ENCODE data around the gene PROB1. TPM values are rescaled to one million over a fixed set of nuclear protein-coding genes. Genes with fewer than 3 reads are reported as not detected.
"Not testable (repeated sequence)": the region's sequence is repeated elsewhere in the genome, so short reads cannot be mapped to it uniquely, and the experiment has no call there.

The PROB1 gene, protein sequence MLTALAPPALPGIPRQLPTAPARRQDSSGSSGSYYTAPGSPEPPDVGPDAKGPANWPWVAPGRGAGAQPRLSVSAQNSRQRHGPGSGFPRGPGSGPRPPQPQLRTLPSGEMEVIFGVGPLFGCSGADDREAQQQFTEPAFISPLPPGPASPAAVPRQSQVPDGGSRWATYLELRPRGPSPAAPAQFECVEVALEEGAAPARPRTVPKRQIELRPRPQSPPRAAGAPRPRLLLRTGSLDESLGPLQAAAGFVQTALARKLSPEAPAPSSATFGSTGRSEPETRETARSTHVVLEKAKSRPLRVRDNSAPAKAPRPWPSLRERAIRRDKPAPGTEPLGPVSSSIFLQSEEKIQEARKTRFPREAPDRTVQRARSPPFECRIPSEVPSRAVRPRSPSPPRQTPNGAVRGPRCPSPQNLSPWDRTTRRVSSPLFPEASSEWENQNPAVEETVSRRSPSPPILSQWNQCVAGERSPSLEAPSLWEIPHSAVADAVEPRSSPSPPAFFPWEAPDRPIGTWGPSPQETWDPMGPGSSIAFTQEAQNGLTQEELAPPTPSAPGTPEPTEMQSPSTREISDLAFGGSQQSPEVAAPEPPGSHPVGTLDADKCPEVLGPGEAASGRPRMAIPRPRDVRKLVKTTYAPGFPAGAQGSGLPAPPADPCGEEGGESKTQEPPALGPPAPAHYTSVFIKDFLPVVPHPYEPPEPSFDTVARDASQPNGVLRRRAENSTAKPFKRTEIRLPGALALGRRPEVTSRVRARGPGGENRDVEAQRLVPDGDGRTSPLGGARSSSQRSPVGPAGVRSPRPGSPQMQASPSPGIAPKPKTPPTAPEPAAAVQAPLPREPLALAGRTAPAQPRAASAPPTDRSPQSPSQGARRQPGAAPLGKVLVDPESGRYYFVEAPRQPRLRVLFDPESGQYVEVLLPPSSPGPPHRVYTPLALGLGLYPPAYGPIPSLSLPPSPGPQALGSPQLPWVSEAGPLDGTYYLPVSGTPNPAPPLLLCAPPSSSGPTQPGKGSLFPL
- total RNA-seq = under 1 TPM; 0.08 to 0.44 (median 0.35) TPM

DNA sequence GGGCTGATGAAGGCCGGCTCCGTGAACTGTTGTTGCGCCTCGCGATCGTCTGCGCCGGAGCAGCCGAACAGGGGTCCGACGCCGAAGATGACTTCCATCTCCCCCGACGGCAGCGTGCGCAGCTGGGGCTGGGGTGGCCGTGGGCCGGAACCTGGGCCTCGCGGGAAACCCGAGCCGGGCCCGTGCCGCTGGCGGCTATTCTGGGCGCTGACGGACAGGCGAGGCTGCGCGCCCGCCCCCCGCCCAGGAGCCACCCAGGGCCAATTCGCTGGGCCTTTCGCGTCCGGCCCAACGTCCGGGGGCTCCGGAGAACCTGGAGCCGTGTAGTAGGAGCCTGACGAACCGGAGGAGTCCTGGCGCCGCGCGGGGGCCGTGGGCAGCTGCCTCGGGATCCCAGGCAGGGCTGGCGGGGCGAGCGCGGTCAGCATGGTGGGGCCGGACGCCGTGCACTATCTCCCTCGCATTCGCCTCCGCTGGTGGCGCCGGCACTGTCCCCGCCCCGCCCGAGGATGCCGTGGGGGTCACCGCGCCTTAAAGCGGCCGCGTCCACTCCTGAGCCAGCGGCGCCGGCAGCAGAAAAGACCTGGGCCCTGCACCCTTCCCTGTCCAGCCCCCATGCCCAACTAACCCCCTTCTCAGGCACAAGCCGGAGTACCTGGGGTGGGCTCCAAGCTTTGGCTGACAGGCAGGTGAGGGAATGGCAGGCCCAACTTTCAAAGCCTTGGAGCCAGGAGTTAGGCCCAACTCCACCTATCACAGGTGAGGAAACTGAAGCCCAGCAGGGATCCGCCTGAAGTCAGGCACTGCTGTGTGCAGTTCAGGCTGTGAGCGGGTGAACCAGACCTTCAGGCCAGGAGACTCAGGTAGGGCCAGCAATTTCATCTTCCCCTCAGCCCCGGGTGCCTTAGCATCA is at the start of gene PROB1:
TSS of gene PROB1 (minus strand) at position 451 of the 913 bp plus-strand sequence. CDS start at position 428, 23 bp downstream.
- H3K4me3 ChIP-seq = peak within 1 kb of the TSS; percentile 56

DNA sequence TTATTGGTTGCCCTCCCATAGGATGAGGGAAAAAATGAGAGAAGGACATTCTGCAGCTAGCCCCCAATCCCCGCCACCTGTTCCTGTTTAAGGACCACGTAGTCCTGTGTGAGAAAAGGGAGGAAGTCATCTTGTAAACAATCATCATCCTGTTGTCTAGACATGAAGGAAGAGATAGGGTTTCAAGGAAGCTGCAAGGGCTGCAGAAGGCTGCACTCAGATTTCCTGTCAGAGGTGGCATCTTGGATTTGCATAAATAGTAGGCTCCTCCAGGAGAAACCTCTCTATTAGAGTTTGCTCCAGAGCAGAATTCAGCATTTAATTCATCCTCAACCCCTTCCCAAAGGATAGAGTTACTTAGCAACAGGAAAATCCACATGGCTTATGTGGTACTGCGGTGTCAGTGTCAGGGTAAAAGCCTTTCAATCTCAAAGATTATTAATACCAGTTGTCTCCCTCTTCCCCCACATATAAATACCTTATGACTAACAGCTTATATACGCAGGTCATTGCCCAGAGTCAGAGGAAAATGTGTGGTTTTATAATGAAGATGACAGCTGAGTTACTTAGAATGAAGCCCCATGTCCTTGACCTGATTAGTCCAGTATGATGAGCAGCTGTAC is 49.0 kb upstream of the PROB1 start:
- Histone ChIP-seq H3K27me3 (no peaks in the 10 kb centered on the region), H3K4me3 (no peak overlapping the region), H3K36me3 (no peaks in the 10 kb centered on the region), H3K27ac (no peak overlapping the region), H3K9me3 (no peaks in the 10 kb centered on the region), H3K4me1 (peaks cover 20% of the 10 kb centered on the region)
- TF ChIP-seq EP300 (IDR thresholded peaks at IDR 0.05) (no peak), POLR2A (IDR thresholded peaks at IDR 0.05) (no peak), POLR2AphosphoS5 (IDR thresholded peaks at IDR 0.05) (no peak)
- TF ChIP-seq, protein P1, sequence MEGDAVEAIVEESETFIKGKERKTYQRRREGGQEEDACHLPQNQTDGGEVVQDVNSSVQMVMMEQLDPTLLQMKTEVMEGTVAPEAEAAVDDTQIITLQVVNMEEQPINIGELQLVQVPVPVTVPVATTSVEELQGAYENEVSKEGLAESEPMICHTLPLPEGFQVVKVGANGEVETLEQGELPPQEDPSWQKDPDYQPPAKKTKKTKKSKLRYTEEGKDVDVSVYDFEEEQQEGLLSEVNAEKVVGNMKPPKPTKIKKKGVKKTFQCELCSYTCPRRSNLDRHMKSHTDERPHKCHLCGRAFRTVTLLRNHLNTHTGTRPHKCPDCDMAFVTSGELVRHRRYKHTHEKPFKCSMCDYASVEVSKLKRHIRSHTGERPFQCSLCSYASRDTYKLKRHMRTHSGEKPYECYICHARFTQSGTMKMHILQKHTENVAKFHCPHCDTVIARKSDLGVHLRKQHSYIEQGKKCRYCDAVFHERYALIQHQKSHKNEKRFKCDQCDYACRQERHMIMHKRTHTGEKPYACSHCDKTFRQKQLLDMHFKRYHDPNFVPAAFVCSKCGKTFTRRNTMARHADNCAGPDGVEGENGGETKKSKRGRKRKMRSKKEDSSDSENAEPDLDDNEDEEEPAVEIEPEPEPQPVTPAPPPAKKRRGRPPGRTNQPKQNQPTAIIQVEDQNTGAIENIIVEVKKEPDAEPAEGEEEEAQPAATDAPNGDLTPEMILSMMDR (IDR thresholded peaks at IDR 0.05) = no peak
- 44% methylated on average over 4 of the region's 4 CpGs for WGBS
- peak in 1 of 2 donors; percentile 21 for DNase-seq (ENCODE audit: low spot score in 2 of 2)

More for the DNA sequence above, at the start of gene PROB1:
- no peak for TF ChIP-seq POLR2A (IDR thresholded peaks at IDR 0.05)
- no peak for TF ChIP-seq EP300 (IDR thresholded peaks at IDR 0.05)
- no peak for TF ChIP-seq POLR2AphosphoS5 (IDR thresholded peaks at IDR 0.05)
- TF ChIP-seq, protein P1 (IDR thresholded peaks at IDR 0.05) = no peak
- Histone ChIP-seq H3K27ac (no peak within 1 kb of the TSS), H3K27me3 (peaks cover 25% of the 10 kb centered on the region), H3K4me1 (peaks cover 43% of the 10 kb centered on the region), H3K36me3 (no peaks in the 10 kb centered on the region), H3K9me3 (no peaks in the 10 kb centered on the region)
- 96% methylated on average over 4 of the region's 76 CpGs for WGBS
- peak in 1 of 2 donors; percentile 79 for DNase-seq (ENCODE audit: low spot score in 2 of 2)

DNA sequence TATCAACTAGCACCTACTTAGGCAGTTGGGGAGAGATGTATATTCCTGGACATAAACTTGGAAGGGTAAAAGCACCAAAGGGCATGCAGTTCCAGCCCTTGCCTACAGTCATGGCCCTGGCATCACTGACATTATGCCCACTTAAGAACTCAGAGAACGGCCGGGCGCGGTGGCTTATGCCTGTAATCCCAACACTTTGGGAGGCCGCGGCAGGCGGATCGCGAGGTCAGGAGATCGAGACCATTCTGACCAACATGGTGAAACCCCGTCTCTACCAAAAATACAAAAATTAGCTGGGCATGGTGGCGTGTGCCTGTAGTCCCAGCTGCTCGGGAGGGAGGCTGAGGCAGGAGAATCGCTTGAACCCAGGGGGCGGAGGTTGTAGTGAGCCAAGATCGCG is 45.5 kb upstream of the PROB1 start:
- H3K36me3 ChIP-seq, H3K27me3 ChIP-seq, H3K4me3 ChIP-seq, H3K9me3 ChIP-seq, H3K27ac ChIP-seq: not testable (repeated sequence)
- peak; percentile 38 to 71 for DNase-seq (ENCODE audit: low spot score in 2 of 2)
- WGBS = 97% methylated on average over 17 of the region's 17 CpGs
- peaks cover 15% of the 10 kb centered on the region for H3K4me1 ChIP-seq

DNA sequence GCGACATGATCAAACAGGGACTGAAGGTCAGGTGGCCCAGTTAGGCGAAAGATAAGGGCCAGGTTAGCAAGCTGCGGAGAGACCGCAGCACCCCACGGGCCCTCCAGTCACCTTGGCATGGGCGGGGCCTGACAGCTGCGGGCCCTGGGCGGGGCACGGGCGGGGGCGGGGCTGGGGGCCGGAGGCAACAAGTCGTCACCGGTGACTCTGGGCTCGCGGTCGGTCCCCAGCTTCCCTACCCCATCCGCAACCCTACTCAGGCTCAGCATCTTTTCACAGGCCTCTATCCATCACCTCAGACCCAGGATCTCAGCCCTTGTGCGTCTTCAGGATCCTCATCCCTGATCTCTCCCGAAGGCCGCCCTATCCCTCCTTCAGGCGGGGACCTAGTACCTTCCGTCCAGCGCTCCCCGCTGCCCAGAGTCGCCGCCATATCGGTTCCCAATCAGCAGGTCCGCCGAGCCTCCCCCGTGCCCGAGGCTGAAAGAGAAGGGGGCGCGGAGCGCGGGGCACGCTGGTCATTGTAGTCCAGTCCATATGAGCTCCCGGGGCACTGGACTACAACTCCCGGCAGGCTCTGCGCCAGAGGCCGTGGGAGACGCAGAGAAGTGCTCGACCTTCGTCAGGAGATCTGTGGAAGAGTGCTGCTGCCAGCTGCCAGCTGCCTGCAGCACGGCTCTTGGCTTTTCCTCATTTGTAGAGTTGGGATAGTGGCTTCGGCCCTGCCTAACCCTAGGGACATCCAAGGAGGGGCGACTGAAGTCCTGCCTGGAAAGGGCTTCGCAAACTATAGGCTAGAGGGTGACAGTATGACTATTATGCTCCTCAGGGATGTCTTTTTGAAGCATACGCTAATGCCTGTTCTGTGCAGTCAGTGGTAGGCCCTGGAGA is 44.4 kb upstream of the PROB1 start, which contains the start of gene DNAJC18:
TSS of gene DNAJC18 (minus strand) at position 513 of the 891 bp plus-strand sequence. CDS start at position 433, 80 bp downstream.
- DNase-seq (ENCODE audit: low spot score in 2 of 2) = peak; percentile 94 to 96
- WGBS = 4% methylated on average over 23 of the region's 49 CpGs

More for the DNA sequence above, 44.4 kb upstream of the PROB1 start, which contains the start of gene DNAJC18:
- H3K27me3 ChIP-seq = no peaks in the 10 kb centered on the region
- peak within 1 kb of the TSS; percentile 84 for H3K4me3 ChIP-seq
- peak within 1 kb of the TSS; percentile 92 for H3K27ac ChIP-seq
- peaks cover 3% of the 10 kb centered on the region for H3K36me3 ChIP-seq
- TF ChIP-seq POLR2A (IDR thresholded peaks at IDR 0.05) (no peak), EP300 (IDR thresholded peaks at IDR 0.05) (no peak), POLR2AphosphoS5 (IDR thresholded peaks at IDR 0.05) (no peak)
- TF ChIP-seq, protein P1 (IDR thresholded peaks at IDR 0.05) = no peak
- no peaks in the 10 kb centered on the region for H3K9me3 ChIP-seq
- H3K4me1 ChIP-seq = peaks cover 15% of the 10 kb centered on the region

All from suprapubic skin (tissue), 4 donors.